ENCODE measurements around the gene SLC25A29.

- TF ChIP-seq CTCF (conservative IDR thresholded peaks at IDR 0.05 in 1 of 2, IDR thresholded peaks at IDR 0.05 in 1 of 2; ENCODE audit: low read depth in 1 of 2, low read length in 2 of 2) (no peak), EZH2 (IDR thresholded peaks at IDR 0.05; ENCODE audit: low read length, missing control alignments) (no peak)
Observed at GRCh38 chr14:100261621-100262020, 44.6 kb downstream of the SLC25A29 start.
